DLD1 (cell line): ENCODE results near the gene BIRC6.
"Not testable (repeated sequence)": the region's sequence is repeated elsewhere in the genome, so short reads cannot be mapped to it uniquely, and the experiment has no call there.

Experiments
- in situ Hi-C: cut with HindIII; loops from 2 replicates; pipeline ENCODE4 v1.10.0; 2017; ENCODE audit warnings: low sequenced_read_pairs

The BIRC6 gene

DNA sequence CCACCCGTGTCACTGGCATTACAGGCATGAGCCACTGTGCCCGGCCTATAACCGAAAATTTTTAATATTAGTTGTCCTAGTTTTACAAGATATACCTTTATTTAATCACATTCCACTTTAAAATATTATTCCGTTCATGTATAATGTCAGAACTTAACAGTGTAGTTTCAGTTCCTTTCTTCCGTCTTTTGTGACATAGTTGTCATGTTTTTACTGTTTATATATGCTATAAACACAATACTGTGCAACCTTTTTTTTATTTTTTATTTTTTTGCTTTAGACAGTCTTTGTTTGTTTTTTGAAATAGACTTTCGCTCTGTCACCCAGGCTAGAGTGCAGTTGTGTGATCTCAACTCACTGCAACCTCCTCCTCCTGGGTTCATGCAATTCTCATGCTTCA lies 141.5 kb downstream of the BIRC6 start:
- in situ Hi-C loops = no loop called here

DNA sequence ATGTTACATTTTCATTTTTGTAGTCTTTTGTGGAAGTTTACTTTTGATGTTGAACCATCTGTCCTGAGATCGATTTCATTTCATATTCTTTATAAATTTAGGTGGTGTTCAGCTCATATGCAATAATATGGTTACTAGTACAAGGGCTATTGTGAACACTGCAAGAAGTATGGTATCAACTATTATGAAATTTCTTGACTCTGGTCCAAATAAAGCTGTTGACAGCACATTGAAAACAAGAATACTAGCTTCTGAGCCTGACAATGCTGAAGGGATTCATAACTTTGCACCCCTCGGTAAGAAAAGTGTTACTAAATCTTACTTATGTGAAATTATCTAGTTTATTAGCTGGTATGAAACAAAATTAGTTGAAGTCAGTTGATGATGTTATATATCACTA lies 146.1 kb downstream of the BIRC6 start:
- in situ Hi-C loops = no loop called here

DNA sequence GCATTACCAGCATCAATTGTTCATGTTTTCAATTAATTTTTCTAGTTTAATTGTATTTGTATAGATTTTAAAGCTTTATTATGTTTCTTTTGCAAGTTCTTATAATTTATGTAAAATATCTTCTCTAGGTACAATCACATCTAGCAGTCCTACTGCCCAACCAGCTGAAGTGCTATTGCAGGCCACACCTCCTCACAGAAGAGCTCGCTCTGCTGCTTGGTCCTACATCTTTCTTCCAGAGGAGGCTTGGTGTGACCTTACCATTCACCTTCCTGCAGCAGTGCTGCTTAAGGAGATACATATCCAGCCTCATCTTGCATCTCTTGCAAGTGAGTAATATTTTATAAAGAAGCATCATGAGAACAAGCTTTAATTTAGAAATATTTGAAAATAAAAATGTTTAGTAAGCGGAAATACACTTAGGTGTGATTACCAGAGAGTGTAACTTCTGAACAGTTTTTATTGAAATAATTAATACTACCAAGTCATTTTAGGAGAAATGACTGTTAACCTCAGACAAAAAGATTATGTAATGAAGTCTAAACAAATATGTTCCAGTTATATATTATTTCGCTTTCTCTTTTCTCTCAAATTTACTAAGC lies 148.2 kb downstream of the BIRC6 start:
- in situ Hi-C loops = no loop called here

DNA sequence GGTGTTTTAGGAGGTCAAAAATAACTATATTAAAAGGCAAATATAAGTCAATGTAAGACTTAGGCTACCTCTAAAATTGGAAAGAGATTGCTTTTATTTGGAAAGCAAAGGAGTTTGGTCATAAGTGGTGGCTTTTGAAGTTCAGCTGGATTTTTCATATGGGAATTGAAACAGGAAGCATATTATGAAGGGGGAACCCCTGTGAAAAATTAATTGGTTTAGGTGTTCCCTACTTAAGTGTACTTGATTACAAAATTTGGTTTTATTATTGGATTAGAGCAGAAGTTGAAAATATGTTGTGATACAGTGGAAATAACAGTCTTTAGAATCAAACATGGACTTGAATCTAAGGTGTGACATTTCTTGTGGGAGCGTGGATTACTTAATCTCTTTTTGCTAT lies 149.6 kb downstream of the BIRC6 start:
- in situ Hi-C loops = no loop called here

DNA sequence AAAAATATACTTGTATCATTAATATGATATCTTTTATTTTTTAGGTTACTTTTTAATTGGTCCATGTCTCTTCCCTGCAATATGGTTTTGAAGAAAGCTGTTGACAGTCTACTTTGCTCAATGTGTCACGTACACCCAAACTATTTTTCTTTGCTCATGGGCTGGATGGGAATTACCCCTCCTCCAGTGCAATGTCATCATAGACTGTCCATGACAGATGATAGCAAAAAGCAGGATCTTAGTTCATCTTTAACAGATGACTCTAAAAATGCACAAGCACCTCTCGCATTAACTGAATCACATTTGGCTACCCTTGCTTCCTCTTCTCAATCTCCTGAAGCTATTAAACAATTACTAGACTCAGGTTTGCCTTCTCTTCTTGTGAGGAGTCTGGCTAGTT lies 158.1 kb downstream of the BIRC6 start:
- in situ Hi-C loops = no loop called here

DNA sequence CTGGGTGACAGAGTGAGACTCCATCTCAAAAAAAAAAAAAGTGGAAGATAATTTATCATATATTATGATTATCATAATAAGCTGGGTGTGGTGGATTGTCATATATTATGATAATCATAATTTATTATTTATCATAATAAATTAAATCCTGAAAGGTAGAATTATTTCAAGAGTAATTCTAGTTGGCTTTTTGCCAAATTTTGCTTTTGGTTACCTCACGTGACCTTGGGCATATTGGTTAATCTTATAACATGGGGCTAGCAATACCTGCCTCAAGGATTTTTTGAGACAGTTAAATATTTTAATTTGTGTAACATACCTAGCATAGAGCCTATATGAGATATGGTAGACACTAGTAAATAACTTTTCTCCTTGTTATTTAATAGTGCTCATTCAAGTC lies 159.7 kb downstream of the BIRC6 start:
- in situ Hi-C loops = no loop called here

DNA sequence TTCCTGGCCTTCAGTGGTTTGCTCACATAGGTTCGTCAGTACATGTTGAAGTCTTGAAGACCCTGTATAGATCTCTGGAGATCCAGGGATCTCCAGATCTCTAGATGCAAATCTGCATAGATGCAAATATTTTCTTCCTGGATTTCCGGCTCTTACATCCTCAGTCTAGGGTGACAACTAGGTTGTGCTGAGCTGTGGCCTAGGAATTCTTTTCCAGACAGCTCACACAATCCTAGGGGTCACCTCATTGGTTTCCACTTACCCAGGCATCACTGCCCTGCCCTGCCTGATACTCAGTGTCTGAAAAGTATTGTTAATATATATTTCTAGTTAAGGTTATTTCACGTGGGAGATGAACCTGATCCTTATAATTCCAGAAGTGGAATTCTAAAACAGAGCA lies 165.9 kb downstream of the BIRC6 start:
- in situ Hi-C loops = no loop called here

DNA sequence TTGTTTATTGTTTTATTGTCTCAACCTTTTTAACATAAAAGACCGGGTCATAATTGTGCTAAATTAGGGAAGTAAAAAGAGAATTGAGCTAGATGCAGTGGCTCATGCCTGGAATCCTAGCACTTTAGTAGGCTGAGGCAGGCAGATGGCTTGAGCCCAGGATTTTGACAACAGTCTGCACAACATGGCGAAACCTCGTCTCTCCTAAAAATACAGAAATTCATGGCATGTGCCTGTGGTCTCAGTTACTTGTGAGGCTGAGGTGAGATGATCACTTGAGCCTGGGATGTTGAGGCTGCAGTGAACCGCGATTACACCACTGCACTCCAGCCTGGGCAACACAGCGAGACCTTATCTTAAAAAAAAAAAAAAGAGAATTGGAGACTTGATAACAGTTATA lies 166.9 kb downstream of the BIRC6 start:
- in situ Hi-C loops = no loop called here

DNA sequence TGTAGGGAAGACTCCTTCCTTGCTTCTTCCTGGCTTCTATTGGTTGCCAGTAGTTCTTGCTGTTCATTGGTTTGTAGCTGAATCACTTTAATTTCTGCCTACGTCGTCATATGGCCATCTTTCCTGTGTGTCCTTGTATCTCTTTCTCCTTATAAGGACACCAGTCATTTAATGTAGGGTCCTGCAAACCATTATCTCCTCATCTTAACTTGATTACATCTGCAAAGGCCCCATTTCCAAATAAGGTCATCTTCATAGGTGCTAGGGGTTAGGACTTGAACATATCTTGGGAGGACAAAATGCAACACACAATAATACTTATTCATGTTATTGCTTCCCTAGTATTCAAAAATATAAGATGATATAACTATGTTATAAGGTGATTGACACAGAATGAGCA lies 175.5 kb downstream of the BIRC6 start:
- in situ Hi-C loops = no loop called here

DNA sequence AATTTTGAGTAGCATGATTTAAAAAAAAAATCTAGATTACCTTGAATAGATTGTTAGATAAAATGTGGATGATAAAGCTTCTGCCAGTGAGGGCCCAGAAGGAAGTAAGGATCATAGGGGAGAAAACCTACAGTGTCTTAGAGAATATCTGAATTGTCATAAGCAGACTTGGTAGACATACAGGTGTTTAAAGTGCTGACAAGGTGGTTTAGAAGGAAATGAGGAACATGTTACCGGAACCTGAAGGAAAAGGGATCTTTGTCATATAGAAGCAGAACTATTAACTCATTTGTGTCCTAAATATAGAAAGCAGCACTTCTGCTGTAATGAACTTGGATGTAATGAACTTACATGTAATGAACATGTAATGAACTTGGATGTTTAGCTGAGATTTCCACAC lies 176.1 kb downstream of the BIRC6 start:
- in situ Hi-C loops = no loop called here

DNA sequence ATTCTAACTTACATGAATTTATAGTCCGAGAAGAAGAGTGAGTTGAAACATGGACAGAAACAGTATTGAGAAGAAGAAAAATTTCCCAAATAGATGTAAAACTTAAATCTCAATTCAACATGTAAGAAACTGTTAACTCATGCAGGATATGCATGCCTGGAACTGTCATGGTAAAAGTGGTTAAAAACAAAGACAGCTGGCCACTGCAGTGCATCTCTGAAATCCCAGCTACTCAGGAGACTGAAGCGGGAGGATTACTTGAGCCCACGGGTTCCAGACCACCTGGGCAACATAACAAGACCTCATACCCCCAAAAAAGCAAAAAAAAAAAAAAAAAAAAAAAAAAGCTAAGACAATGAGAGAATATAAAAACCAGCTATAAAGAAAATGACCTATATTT lies 178.0 kb downstream of the BIRC6 start:
- in situ Hi-C loops = no loop called here

DNA sequence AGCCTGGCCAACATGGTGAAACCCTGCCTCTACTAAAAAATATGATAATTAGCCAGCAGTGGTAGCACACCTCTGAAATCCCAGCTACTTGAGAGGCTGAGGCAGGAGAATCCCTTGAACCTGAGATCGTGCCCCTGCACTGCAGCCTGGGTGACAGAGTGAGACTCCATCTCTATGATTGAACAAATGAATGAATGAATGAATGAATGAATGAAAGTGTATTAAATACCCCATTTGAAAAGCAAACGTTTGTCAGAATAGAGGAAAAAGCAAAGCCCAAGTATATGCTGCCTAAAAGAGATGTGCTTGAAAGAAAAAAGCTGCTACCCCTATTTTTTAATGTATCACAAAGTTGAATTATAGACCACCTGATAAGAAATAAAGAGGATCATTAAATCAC lies 181.9 kb downstream of the BIRC6 start:
- in situ Hi-C loops = no loop called here

DNA sequence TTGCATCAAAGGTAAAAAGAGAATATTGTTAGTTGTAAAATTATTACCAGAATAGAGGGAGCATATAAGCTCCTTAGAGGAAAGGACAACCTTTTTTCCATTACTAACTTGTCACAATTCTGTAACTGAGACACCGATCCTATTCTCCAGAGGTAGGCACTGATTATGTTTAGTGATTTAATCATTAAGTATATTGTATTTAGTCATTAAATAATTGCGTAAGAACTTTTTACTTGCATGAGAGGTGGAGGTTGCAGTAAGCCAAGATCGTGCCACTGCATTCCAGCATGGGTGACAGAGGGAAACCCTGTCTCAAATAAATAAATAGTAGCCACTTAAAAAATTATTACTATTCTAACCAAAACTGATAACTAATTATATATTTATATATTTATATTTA lies 195.7 kb downstream of the BIRC6 start:
- in situ Hi-C loops = not testable (repeated sequence)

DNA sequence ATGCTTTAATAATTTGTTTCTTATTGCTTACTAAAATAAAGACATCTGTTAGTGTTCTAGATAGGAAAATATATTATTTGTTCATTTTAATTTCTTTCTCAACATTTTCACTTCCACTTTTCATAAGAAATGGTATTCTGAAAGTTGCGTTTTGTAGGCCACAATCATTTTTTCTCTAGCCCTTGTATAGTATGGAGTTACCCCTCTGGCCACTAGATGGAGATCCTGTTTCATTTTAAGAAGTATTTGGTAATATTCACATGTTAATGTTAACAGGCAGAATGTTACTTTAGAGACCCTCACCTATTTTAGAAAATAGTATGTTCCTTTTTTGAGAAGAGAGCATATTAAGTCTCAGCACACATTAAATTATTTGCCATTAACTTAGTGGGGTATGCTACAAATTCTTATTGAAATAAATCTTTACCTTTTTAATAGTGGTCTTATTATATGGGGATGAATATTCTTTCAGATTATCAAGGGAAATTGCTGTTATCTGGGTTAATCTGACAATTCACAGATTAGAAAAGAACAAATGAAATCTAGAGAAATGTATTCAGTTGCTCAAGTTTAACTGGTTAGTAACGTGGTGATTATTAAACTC lies 197.1 kb downstream of the BIRC6 start:
- in situ Hi-C loops = no loop called here

DNA sequence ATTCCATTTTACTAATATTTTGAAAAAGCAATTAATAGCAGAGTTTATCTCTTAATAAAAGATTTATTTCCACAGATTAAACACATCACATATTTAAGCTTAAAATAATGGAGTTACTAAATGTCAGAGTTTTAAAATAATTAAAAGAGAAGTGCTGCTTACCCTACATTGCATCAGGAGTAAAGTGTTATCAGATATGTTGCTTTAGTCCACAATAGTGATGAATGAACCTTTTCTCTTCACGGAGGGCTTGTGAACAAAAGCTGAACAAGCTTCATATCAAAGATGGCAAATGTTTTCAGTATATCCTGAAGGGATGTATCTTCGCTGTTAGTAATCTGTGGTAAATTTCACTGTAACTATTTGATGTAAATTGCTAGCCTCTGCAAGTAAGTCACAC lies 201.7 kb downstream of the BIRC6 start:
- in situ Hi-C loops = no loop called here

DNA sequence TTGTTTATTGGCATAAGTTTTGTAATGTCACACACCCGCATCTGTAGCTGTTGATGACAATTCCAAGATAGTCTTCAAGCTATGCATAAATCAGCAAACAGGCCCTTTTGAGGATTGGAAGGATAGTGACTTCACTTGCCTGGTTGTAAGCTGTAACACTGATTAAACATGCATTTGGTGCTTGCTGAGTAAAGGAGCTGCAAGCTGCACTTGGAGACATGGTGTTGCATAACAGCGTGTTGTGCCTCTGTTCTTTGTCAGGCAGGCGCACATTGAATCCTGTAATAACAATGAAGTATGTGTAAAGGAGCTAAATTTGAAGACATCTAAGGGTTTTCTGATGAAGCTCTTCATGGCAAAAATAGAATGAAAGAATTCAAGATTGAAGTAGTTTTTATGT lies 202.3 kb downstream of the BIRC6 start:
- in situ Hi-C loops = no loop called here

DNA sequence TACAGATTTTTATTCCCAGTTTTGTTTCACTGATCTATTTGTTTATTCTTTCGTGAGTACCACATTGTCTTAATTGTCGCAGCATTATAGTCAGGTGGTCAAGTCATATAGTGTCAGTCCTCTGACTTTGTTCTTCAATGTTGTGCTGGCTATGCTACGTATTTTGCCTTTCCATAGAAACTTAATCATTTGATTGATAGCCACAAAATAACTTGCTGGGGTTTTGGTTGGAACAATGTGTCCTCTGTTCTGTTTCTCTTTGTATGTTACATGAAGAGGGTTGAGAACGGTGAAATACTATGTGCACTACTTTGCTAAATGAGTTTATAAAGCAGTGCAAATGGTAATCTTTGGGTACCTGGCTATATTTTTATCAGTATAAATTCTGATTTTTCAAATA lies 206.1 kb downstream of the BIRC6 start:
- in situ Hi-C loops = no loop called here

DNA sequence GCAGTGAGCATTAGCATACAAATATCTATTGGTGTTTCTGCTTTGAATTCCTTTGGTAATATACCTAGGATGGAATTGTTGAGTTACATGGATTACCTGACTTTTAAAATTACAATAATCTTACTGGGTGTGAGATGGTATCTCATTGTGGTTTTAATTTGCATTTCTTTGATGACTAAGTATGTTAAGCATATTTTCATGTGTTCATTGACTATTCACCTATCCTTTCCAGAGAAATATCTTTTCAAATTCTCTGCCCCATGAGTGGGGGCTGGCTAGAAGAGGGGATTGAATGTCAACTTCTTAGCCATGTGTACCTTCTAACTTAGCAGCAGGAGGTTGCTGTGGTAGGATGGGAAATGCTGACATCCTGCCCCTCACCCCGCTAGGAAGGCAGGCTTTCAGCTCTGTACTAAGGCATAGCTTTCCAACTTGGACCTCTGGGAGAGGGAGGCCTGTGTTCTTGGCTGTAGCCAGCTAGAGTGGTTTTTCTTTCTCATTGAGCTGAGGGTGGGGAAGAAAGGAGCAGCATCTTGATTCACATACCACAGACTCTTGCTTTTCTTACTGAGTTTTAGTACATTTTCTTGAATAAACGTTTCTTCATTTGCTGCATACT lies 207.7 kb downstream of the BIRC6 start:
- in situ Hi-C loops = no loop called here

DNA sequence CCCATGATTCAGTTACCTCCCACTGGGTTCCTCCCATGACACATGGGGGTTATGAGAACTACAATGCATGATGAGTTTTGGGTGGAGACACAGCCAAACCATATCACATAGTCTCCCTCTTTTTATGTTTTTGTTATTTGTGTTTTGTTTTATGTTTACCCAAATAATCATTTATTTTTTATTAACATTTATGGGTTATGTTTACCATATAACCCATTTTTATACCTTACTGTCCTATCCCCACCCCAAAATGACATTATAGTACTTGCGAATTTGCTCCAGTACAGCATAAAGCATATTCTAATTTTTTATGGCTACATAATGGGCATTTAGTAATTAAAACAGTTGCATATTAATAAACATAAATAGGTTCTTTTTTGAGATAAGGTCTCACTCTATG lies 209.1 kb downstream of the BIRC6 start:
- in situ Hi-C loops = no loop called here

DNA sequence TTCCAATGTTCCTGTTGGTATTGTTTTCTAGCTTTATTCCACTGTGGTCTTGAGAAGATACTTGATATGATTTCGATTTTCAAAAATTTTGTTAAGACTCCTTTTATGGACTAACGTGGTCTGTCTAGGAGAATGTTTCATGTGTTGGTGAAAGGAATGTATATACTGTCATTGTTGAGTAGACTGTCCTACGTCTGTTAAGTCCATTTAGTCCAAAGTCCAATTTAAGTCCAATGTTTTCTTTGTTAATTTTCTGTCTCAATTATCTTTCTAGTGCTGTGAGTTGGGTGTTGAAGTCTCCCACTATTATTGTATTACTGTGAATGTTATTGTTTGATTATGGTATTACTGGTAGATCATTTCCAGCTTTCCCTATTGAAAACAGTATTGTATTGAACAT lies 215.2 kb downstream of the BIRC6 start:
- in situ Hi-C loops = no loop called here

DNA sequence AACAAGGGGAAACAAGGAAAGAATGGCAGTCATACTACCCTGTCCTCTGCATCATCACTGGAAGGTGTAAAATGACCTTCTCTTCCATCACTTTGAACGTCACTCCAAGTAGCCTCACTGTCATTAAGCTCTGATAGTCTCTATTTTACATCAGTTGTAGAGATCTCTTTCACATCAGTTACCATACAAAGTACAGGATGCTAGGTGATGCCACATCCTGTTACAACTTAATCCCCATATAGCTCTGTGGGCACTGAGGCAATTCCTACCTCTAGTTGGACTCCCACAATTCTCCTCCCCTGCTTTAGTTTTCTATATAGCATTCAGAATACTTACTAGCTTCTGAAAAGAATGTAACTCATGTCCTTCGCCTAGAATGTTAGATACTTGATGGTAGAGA lies 215.9 kb downstream of the BIRC6 start:
- in situ Hi-C loops = no loop called here

DNA sequence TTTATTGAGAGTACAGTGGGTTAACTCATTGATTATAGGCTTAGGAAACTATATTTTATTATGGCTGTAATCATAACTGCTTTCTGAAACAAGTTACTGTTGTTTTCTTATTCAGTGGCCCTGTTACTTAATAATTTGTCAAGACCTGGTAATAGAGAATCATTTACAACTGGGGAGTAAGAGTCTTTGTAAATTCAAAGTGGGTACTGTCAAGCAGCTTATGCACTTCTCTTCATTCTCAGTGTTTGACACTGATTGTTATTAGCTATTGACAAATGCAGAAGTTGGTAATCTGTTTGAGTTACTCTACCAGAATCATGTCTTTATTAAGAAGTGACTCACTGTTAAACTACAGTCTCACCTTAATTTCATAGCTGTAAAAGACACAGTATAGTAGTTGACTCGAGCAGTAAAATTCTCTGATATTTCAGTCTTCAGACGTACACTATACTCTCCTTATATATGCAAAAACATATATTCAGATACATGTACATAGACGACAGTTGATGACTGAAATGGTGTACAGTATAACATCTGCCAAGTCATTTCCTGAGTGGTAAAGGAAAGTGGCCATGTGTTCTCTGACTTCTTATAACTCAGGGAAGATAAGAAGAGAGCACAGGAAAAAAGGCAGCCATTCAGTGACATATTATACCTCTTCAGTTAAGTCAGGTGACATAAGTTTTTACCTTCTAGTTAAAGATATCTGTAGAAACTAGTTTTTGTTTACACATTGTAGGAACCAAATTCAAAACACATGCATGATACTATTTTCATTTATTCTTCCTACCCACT lies 235.0 kb downstream of the BIRC6 start:
- in situ Hi-C loops = no loop called here
